Activated CD4-positive, alpha-beta T cell treated with anti-CD3 and anti-CD28 coated beads, Interleukin-2, Interleukin-4, amounts not matched to agents 100 ng/mL and 50 ng/mL, durations not matched to agents 16 hours and 8 hours (primary cell): Measurements from ENCODE around the gene PLPP1.

Source experiments
- DNase-seq: peaks from one replicate; pipeline ENCODE4 v3.0.0-alpha.2; 2020; ENCODE audit warnings: low spot score

PLPP1 gene

DNA sequence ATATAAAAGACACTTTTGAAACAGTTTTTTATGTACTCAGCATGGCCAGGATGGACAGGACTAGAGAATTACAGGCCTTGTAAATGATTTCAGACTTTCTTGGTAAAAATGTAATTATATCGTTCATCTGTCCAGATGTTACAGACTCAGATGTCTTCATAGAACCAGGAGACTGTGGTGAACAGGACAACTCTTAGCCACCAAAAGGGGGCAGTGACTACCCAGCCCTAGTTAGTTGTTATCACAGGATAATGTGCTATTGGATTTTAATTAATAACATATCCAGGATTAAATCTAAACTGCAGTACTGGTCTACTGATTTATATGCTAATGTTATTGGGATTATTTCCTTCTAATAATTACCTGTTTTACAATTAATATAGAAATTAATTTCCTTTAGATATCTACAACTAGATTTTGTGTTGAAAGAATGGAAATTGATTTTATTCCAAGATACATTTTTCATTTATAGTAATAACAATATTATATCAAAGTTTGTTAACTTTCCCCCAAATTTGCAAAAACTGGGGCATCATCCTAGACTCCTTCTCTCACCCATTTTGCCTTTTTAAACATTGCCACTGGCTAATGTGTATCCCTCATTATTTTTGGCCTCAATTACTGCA lies 127.6 kb downstream of the PLPP1 start:
- DNase-seq: no peak

DNA sequence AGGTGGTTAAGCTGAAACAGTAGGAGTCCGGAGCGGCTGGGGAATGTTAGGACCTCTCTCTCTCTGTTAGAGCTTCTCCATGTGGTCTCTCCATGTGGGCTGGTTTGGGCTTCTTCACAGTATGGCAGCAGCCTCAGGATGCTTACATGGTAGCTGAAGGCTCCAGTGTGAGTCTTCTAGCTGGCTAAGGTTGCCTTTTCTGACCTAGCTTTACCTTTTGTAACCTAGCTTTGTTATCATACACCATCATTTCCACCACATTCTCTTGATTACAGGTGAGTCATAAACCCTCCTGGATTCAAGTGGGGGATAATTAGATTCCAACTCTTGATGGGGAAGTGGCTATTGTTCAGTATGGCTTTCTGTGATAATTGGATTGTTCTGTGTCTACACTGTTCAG lies 128.5 kb downstream of the PLPP1 start:
- DNase-seq: no peak

DNA sequence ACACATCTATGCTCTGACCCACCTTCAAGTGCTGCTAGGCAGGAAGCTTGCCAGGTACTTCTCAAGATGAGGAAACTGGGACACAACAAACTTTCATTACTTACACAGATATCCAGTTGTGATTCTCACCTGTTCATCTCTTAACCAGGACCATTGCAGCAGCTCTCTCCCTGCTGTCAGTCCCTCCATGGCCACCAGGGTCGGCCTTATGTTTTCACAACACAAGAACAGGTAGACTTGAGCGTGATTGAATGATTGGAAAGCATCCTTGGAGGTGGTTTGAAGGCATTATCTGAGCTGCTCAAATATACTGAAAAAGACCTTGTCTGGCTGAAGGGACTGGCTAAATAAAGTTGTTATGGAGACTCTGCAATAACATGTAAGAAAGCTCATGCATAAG lies 132.6 kb downstream of the PLPP1 start:
- no peak for DNase-seq

DNA sequence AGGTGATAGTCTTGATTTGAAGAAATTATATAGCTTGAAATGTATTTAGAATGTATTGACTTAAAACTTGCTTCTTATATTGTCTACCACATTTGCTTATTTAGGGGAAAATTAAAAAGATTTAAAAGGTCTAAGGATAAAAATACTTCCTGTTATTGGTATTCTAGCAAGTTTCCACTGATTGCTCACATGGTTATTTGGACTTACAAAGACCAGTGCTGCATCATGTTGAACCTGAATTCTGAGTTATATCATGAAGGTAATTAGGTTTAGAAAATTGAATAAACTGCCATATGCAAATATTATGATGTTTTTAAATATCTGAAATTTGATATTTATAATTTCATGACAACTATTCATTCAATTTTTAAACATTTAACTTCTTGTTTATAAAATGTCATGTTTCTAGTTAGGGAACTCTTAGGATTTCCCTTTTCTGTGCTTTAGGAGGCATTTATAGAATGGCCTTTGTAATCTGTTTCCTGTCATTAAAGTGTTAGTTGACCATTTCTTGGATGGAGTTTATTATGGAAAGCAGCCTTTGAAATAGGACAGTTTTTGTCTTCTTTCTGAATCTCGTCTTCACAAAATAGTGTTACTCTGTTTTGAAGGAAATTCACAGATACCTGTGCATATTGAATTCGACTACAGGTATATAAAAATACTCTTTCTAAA lies 141.1 kb downstream of the PLPP1 start:
- DNase-seq: no peak

DNA sequence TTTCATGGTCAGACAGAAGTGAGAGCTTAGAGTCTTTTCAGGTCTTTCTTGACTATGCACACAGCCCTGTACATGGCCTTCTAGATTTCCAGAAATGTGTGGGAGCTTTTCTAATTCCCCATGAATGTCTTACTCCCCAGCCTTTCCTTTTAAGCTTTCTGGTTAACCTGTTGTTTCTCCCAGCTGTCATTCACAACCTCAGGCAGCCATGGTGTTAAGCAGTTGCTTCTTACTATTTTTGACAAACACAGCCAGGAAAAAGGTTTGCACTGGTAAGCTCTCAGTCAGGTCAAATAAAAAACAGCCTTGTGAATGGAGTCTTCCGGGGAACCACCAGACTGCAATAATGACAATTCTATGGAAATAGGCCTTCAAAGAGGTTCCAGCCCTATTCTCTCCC lies 142.1 kb downstream of the PLPP1 start:
- no peak for DNase-seq

DNA sequence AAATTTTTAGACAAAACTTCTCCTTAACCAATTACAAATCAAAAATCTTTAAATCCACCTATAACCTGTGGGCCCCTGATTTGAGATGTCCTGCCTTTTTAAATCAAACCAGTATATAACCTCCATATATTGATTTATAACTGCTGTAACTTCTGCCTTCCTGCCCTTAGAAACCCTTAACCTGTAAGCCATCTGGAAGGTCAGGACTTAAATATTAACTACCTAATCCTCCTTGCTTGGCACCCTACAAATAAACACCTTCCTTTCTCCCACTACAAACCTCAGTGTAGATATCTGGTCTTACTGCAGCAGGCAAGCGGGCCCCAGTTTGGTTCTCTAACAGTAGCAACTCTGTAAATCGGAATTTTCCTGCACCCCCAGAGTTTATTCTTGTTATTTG lies 143.1 kb downstream of the PLPP1 start:
- DNase-seq: no peak

DNA sequence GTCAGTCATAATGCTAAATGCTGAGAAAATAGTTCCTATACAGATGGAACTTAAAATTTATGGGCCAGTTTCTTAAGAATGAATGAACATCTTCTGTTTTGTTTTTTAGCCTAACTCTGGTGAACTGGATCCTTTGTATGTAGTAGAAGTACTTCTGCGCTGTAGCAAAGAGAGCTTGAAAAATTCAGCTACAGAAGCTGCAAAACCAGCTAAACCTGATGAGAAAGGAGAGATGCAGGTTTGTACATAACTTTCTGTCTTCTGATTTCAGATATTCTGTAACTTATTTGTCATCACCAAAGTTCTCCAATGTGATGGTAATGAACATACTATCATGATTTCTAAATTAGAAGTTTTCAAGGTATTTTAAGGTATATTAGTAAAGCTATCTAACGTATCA lies 146.9 kb downstream of the PLPP1 start:
- DNase-seq: no peak

DNA sequence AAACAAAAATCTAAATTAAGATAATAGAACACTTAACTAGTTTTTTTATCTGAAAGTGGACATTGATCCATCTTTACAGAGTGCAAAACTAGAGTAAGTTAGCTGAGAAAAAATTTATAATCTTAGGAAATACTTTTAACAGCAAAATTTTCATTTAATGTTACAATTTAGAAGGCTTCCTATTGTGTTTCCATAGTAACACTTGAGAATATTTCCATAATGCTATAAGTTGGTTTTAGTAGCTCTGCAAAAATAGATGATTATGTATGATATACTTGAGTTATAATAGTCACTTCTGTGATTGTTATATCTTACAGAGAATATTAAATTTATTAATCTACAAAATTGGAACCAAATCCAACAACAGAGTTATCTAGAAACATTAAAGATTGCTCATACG lies 148.4 kb downstream of the PLPP1 start:
- no peak for DNase-seq

DNA sequence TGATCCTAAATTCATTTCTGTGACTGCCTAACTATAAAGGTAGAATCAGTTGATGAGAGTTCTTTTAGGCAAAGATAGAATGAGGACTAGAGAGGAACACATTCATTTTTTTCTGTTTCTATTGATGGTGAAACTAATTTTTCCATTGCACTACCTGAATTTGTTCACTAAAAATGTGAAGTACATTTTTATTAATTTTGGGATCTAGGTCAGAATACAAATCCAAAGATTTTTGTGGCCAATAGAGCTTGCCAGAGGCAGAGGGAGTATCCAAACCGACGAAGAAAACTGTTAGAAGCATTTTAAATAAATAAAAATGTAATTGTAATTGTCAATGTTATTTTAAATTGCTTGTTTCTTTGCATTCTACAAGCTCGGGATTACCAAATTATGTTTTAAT lies 148.9 kb downstream of the PLPP1 start:
- no peak for DNase-seq

DNA sequence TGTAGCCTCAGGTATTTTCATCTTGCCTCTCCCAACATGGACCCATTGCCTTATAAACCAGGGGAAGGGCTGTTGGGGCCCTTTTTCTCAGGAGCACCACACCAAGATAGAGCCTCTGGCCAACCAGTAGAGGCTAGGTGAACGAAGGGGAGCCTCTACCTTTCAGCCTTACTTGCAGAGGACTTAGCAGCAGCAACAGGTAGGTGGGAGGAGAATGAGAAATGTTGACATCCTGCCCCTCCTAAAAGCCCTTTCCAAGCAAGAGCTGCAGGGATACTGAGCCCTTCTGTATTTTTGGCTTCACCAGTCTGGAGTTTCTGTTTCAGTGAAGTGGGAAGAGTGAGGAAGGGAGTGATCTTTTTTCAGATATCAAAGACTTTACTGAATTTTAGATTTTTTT lies 149.5 kb downstream of the PLPP1 start:
- no peak for DNase-seq

DNA sequence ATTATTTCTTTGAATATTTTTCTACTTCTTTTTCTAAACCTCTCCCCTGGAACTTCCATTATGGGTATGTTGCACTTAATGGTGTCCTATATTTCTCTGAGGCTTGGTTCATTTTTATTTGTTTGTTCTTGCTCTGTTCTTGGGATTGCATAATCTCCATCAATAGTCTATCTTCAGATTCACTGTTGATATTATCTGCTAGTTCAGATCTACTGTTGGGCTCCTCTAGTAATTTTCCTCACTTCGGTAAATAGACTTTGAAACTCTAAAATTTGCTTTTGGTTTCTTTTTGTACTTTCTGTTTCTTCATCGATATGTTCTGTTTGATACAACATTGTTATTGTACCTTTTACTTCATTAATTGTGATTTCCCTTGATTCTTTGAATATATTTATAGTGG lies 150.7 kb downstream of the PLPP1 start:
- DNase-seq: no peak

DNA sequence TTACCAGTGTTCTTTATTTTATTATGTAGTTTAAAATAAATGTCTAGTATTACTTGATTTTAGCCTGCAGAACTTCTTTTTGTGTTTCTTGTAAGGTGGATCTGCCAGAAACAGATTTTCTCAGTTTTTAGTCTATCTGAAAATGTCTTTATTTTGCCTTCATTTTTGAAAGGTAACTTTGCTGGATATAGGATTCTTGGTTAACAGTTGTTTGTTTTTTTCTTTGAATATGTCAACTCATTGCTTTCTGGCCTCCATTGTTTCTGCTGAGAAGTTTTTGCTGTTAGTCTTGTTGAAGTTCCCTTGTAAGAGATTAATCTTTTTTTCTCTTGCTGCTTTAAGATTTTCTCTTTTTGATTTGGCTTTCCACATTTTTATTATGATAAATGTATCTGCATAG lies 151.5 kb downstream of the PLPP1 start:
- no peak for DNase-seq

DNA sequence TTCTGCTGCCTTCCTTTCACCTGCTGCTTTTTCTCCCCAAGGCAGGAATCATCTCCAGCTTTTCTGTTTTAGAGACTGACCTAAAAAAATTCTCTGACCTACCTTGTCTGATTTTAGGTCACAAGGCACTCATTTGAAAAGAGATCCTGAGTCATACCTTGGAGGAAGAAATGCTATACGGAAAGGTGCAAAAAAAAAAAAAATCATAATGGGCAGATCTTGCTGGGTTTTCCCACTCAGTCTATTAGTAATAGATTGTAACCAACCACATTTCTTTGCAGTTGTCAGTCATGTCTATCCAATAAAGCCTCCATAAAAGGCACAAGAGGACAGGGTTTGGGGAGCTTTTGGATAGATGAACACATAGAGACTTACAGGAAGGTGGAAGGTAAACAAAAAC lies 157.0 kb downstream of the PLPP1 start:
- no peak for DNase-seq
